Activated B cell treated with CpG ODN at 0.5 μM for 24 hours (primary cell): ENCODE measurements around the gene PMEL. TPM values are rescaled to one million over a fixed set of nuclear protein-coding genes. Genes with fewer than 3 reads are reported as not detected.

Experiments
- ATAC-seq: fragments of 200-7000 bp; cut with Tn5 transposase; one replicate; pipeline ENCODE4 v1.10.0; 2021; ENCODE audit warnings: low read depth, mild to moderate bottlenecking, moderate library complexity
- CTCF ChIA-PET: fragments of 350-600 bp; sonication (Branson Sonifier 250); formaldehyde crosslinking; loops from one replicate; lab custom pipeline; 2021; ENCODE audit warnings: antibody characterized with exemption; lab: Charles Lee
- POLR2A ChIA-PET: fragments of 350-600 bp; sonication (Branson Sonifier 250); formaldehyde crosslinking; loops from one replicate; lab custom pipeline; 2021; ENCODE audit warnings: antibody characterized with exemption; lab: Charles Lee
- DNase-seq: peaks from one replicate; pipeline ENCODE4 v3.0.0; 2022
- H3K27ac Mint-ChIP-seq: one replicate; pipeline ENCODE4 v1.8.0; 2020; ENCODE audit warnings: mixed read lengths
- H3K27me3 Mint-ChIP-seq: one replicate; pipeline ENCODE4 v1.8.0; 2021; ENCODE audit warnings: mixed read lengths
- H3K36me3 Mint-ChIP-seq: one replicate; pipeline ENCODE4 v1.8.0; 2021; ENCODE audit warnings: low read depth, mixed read lengths
- H3K4me1 Mint-ChIP-seq: one replicate; pipeline ENCODE4 v1.8.0; 2021; ENCODE audit warnings: mixed read lengths
- H3K4me3 Mint-ChIP-seq: one replicate; pipeline ENCODE4 v1.8.0; 2020; ENCODE audit warnings: mild to moderate bottlenecking, mixed read lengths
- H3K9me3 Mint-ChIP-seq: one replicate; pipeline ENCODE4 v1.8.0; 2020; ENCODE audit warnings: mixed read lengths
- CTCF ChIP-seq: fragments of 200-600 bp; IDR thresholded peaks from one replicate; pipeline ENCODE4 v1.8.0; 2022; ENCODE audit warnings: antibody characterized with exemption, mild to moderate bottlenecking
- intact Hi-C: fragments of 100-400 bp; cut with micrococcal nuclease; formaldehyde crosslinking; loops from one replicate; pipeline ENCODE4 v1.15.1; 2024
- total RNA-seq: library from RNA; stranded (reverse); gene quantifications from 2 replicates; pipeline ENCODE4 v1.2.3, GENCODE V29; 2022

Gene PMEL
- total RNA-seq, 1 donor from 2014 or later: not detected

- Mint-ChIP-seq H3K4me1 (peaks cover 73% of the 10 kb centered on the region), H3K27ac (peak within 1 kb of the TSS; percentile 98), H3K27me3 (no peaks in the 10 kb centered on the region), H3K4me3 (peak within 1 kb of the TSS; percentile 92), H3K36me3 (peaks cover 38% of the 10 kb centered on the region), H3K9me3 (no peaks in the 10 kb centered on the region)
- DNase-seq: peak; percentile 32
- POLR2A ChIA-PET: interaction anchor here (0.6 to 6.8 kb wide), 10 partner anchors 9 to 414 kb away, joined by 3 to 69 read pairs (median 8); partner anchors contain the start of genes CD63, DNAJC14, ORMDL2 and RAB5B
- no peak for ATAC-seq
- no peak for TF ChIP-seq CTCF
- CTCF ChIA-PET: interaction anchor here (0.6 to 5.7 kb wide), 6 partner anchors 9 to 193 kb away, joined by 3 to 33 read pairs (median 3); partner anchors contain the start of genes DNAJC14 and RAB5B
- intact Hi-C loops: loop anchor here (1.0 to 2.0 kb wide), 2 partner anchors 42 to 76 kb away; no protein-coding TSS in a partner anchor
These were observed 35.0 kb downstream of the PMEL start, which contains the start of gene DGKA for GRCh38 chr12:55930771-55931316. DGKA (plus strand) TSS chr12:55931162; CDS start chr12:55936504, 5,342 bp downstream.

- Mint-ChIP-seq H3K9me3 (no peaks in the 10 kb centered on the region), H3K27ac (peak overlapping the region; percentile 98), H3K27me3 (no peaks in the 10 kb centered on the region), H3K36me3 (peaks cover 36% of the 10 kb centered on the region), H3K4me1 (peaks cover 77% of the 10 kb centered on the region), H3K4me3 (peak overlapping the region; percentile 92)
- no peak for TF ChIP-seq CTCF
- peak; percentile 40 for ATAC-seq
- intact Hi-C loops: loop anchor here (1.0 to 5.0 kb wide), 6 partner anchors 112 to 337 kb away; partner anchors contain the start of genes COQ10A, NABP2, PA2G4 and RNF41
- POLR2A ChIA-PET: interaction anchor here (0.7 to 6.8 kb wide), 8 partner anchors 10 to 190 kb away, joined by 3 to 70 read pairs (median 8); partner anchors contain the start of genes DNAJC14, ORMDL2 and SARNP
- DNase-seq: peak; percentile 59
- CTCF ChIA-PET: interaction anchor here (0.5 to 5.7 kb wide), 5 partner anchors 11 to 191 kb away, joined by 3 to 33 read pairs (median 3); partner anchors contain the start of genes DNAJC14 and RAB5B
These were observed 36.5 kb downstream of the PMEL start for GRCh38 chr12:55929306-55929791.

GRCh38 chr12:55927588-55928502, 38.0 kb downstream of the PMEL start, which contains the start of gene PYM1:
PYM1 (minus strand) TSS chr12:55927894; CDS start chr12:55927761, 133 bp downstream.
- peaks cover 70% of the 10 kb centered on the region for H3K4me1 Mint-ChIP-seq
- peaks cover 38% of the 10 kb centered on the region for H3K36me3 Mint-ChIP-seq
- peak within 1 kb of the TSS; percentile 98 for H3K27ac Mint-ChIP-seq
- H3K9me3 Mint-ChIP-seq: no peaks in the 10 kb centered on the region
- H3K4me3 Mint-ChIP-seq: peak within 1 kb of the TSS; percentile 98
- ATAC-seq (peak; percentile 43), DNase-seq (peak; percentile 65)
- TF ChIP-seq CTCF: no peak
- no peaks in the 10 kb centered on the region for H3K27me3 Mint-ChIP-seq
- ChIA-PET POLR2A (interaction anchor here (0.5 to 6.8 kb wide), 17 partner anchors 8 to 646 kb away, joined by 3 to 70 read pairs (median 4); partner anchors contain the start of genes BLOC1S1, CNPY2, DNAJC14 and ORMDL2), CTCF (interaction anchor here (1.2 to 3.4 kb wide), 6 partner anchors 12 to 189 kb away, joined by 3 to 43 read pairs (median 8); partner anchors contain the start of genes ORMDL2, RAB5B and SARNP)
- intact Hi-C loops: loop anchor here (1.0 to 5.0 kb wide), 12 partner anchors 12 to 540 kb away; partner anchors contain the start of genes COQ10A, DNAJC14, NABP2 and PA2G4

- peak; percentile 50 for TF ChIP-seq CTCF
- intact Hi-C loops: loop anchor here (1.0 to 5.0 kb wide), 10 partner anchors 13 to 541 kb away; partner anchors contain the start of genes DNAJC14, NABP2, PA2G4 and RNF41
- ATAC-seq (peak; percentile 48), DNase-seq (peak; percentile 84)
- Mint-ChIP-seq H3K27ac (peak overlapping the region; percentile 98), H3K36me3 (peaks cover 40% of the 10 kb centered on the region), H3K9me3 (no peaks in the 10 kb centered on the region), H3K4me3 (peak overlapping the region; percentile 98), H3K27me3 (no peaks in the 10 kb centered on the region), H3K4me1 (peaks cover 67% of the 10 kb centered on the region)
- CTCF ChIA-PET: interaction anchor here (0.8 to 3.4 kb wide), 14 partner anchors 10 to 188 kb away, joined by 3 to 43 read pairs (median 5); partner anchors contain the start of genes DNAJC14, ORMDL2, PA2G4 and RAB5B
- POLR2A ChIA-PET: interaction anchor here (0.5 to 6.8 kb wide), 20 partner anchors 9 to 779 kb away, joined by 3 to 70 read pairs (median 4); partner anchors contain the start of genes BLOC1S1, CNPY2, DNAJC14 and ORMDL2
These were observed 38.9 kb downstream of the PMEL start for GRCh38 chr12:55926738-55927587.
